Measurements from ENCODE around the gene LAMP5. TPM values are rescaled to one million over a fixed set of nuclear protein-coding genes. Genes with fewer than 3 reads are reported as not detected.

LAMP5 gene
- total RNA-seq, 1 donor from 2014 or later = not detected

DNA sequence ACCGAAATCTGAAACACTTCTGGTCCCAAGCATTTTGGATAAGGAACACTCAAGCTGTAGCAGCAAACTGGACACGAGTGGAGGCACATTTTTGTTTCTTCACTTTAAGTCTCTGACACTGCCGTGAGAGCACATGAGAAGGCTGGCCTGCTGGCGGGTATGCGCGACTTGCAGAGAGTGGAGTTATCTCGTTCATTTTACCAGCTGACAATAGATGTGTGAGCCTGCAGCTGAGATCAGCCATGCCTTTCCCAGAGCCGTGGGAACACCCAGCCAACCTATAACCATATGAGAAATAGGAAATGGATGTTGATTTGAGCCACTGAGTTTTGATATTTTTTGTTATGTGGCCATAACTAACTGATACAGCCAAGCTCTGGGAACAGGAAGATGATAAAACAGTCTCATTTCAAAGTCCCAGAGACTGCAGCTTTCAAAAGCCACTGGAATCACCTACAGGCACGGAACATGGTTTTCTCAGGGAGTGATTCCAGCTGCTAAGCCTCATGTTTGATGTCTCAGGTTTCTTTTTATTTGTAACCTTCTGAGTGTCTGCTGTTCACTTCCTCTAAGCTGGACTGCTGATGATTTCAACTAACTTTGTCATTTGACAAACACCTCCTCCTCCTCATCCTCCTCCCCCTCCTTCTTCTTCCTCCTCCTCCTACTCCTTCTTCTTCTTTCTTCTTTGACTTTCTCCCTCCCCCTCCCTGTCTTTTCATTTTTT, 28.6 kb upstream of the LAMP5 start:
- no peaks in the 10 kb centered on the region for H3K9me3 Mint-ChIP-seq (ENCODE audit: unreplicated experiment)
- no peaks in the 10 kb centered on the region for H3K36me3 Mint-ChIP-seq (ENCODE audit: unreplicated experiment)
- H3K4me3 Mint-ChIP-seq (ENCODE audit: unreplicated experiment) = no peak overlapping the region
- DNase-seq = no peak
- peaks cover 4% of the 10 kb centered on the region for H3K4me1 Mint-ChIP-seq (ENCODE audit: low read depth, unreplicated experiment)
- TF ChIP-seq, protein P1, sequence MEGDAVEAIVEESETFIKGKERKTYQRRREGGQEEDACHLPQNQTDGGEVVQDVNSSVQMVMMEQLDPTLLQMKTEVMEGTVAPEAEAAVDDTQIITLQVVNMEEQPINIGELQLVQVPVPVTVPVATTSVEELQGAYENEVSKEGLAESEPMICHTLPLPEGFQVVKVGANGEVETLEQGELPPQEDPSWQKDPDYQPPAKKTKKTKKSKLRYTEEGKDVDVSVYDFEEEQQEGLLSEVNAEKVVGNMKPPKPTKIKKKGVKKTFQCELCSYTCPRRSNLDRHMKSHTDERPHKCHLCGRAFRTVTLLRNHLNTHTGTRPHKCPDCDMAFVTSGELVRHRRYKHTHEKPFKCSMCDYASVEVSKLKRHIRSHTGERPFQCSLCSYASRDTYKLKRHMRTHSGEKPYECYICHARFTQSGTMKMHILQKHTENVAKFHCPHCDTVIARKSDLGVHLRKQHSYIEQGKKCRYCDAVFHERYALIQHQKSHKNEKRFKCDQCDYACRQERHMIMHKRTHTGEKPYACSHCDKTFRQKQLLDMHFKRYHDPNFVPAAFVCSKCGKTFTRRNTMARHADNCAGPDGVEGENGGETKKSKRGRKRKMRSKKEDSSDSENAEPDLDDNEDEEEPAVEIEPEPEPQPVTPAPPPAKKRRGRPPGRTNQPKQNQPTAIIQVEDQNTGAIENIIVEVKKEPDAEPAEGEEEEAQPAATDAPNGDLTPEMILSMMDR (IDR thresholded peaks at IDR 0.05; ENCODE audit: partially characterized antibody, unreplicated experiment) = no peak
- peaks cover 3% of the 10 kb centered on the region for H3K27me3 Mint-ChIP-seq (ENCODE audit: unreplicated experiment)
- H3K27ac Mint-ChIP-seq (ENCODE audit: unreplicated experiment) = no peak overlapping the region

DNA sequence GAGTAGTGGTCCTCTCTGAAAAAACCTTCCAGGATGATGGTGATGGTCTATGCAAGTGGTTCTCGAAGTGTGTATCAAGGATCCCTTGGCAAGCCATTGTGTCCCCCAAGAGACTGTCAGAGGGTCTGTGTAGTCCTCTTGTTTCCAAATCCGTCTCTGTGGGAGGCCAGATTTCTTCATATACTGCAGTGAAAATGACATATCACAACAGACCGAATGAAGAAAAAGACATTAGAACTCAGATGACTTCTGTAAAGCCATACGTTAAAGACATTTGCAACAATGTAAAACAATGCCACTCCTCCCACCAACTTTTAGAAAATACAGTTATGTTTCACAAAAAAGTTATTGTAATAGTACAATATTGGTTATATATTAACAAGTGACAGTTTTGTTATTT, 27.2 kb upstream of the LAMP5 start:
- H3K4me1 Mint-ChIP-seq (ENCODE audit: low read depth, unreplicated experiment) = peaks cover 4% of the 10 kb centered on the region
- H3K27me3 Mint-ChIP-seq (ENCODE audit: unreplicated experiment) = peaks cover 3% of the 10 kb centered on the region
- TF ChIP-seq, protein P1 (IDR thresholded peaks at IDR 0.05; ENCODE audit: partially characterized antibody, unreplicated experiment) = no peak
- no peak overlapping the region for H3K4me3 Mint-ChIP-seq (ENCODE audit: unreplicated experiment)
- H3K36me3 Mint-ChIP-seq (ENCODE audit: unreplicated experiment) = no peaks in the 10 kb centered on the region
- no peaks in the 10 kb centered on the region for H3K9me3 Mint-ChIP-seq (ENCODE audit: unreplicated experiment)
- H3K27ac Mint-ChIP-seq (ENCODE audit: unreplicated experiment) = no peak overlapping the region
- no peak for DNase-seq

GRCh38 chr20:9488063-9488462, 26.3 kb upstream of the LAMP5 start:
- H3K27me3 Mint-ChIP-seq (ENCODE audit: unreplicated experiment) = peaks cover 3% of the 10 kb centered on the region
- H3K36me3 Mint-ChIP-seq (ENCODE audit: unreplicated experiment) = no peaks in the 10 kb centered on the region
- no peak for DNase-seq
- TF ChIP-seq, protein P1 (IDR thresholded peaks at IDR 0.05; ENCODE audit: partially characterized antibody, unreplicated experiment) = no peak
- H3K9me3 Mint-ChIP-seq (ENCODE audit: unreplicated experiment) = no peaks in the 10 kb centered on the region
- peaks cover 4% of the 10 kb centered on the region for H3K4me1 Mint-ChIP-seq (ENCODE audit: low read depth, unreplicated experiment)
- H3K4me3 Mint-ChIP-seq (ENCODE audit: unreplicated experiment) = no peak overlapping the region
- H3K27ac Mint-ChIP-seq (ENCODE audit: unreplicated experiment) = no peak overlapping the region

DNA sequence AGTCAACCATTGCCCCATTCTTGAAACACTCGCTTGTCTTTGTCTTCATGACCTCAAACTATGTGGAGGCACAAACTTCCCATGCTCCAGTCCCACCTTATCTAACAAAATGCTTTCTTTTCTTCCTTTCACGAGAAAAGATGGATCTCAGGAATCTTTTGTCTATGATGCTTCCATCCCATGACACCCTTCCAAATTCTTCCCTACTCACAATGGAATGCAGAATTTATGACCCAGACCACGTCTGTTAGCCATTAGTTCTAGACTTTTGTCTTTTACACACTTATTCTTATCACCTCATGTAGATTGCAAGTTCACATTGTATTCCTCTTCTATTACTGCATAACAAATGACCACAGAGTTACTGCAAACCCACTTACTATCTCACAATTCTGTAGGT, 24.2 kb upstream of the LAMP5 start:
- Mint-ChIP-seq H3K27me3 (ENCODE audit: unreplicated experiment) (peaks cover 3% of the 10 kb centered on the region), H3K9me3 (ENCODE audit: unreplicated experiment) (no peaks in the 10 kb centered on the region), H3K36me3 (ENCODE audit: unreplicated experiment) (no peaks in the 10 kb centered on the region), H3K27ac (ENCODE audit: unreplicated experiment) (no peak overlapping the region), H3K4me3 (ENCODE audit: unreplicated experiment) (no peak overlapping the region), H3K4me1 (ENCODE audit: low read depth, unreplicated experiment) (peaks cover 4% of the 10 kb centered on the region)
- TF ChIP-seq, protein P1 (IDR thresholded peaks at IDR 0.05; ENCODE audit: partially characterized antibody, unreplicated experiment) = no peak
- no peak for DNase-seq

GRCh38 chr20:9490631-9491030, 23.8 kb upstream of the LAMP5 start:
- no peaks in the 10 kb centered on the region for H3K9me3 Mint-ChIP-seq (ENCODE audit: unreplicated experiment)
- no peaks in the 10 kb centered on the region for H3K36me3 Mint-ChIP-seq (ENCODE audit: unreplicated experiment)
- peaks cover 4% of the 10 kb centered on the region for H3K4me1 Mint-ChIP-seq (ENCODE audit: low read depth, unreplicated experiment)
- no peak overlapping the region for H3K4me3 Mint-ChIP-seq (ENCODE audit: unreplicated experiment)
- H3K27me3 Mint-ChIP-seq (ENCODE audit: unreplicated experiment) = peaks cover 3% of the 10 kb centered on the region
- TF ChIP-seq, protein P1 (IDR thresholded peaks at IDR 0.05; ENCODE audit: partially characterized antibody, unreplicated experiment) = no peak
- DNase-seq = no peak
- H3K27ac Mint-ChIP-seq (ENCODE audit: unreplicated experiment) = no peak overlapping the region
